SK-N-MC (cell line): ENCODE measurements around the gene PTPN14.

ENCODE experiments used
- DNase-seq: peaks from one replicate; pipeline ENCODE4 v3.0.0-alpha.2; 2011; ENCODE audit warnings: low read depth, low spot score
- H3K27ac ChIP-seq: fragments of 200-600 bp; sonication (generic); 2 replicates; pipeline ENCODE4 v1.5.1; 2016; ENCODE audit warnings: mixed run types
- H3K36me3 ChIP-seq: fragments of 200-600 bp; sonication (generic); 2 replicates; pipeline ENCODE4 v1.6.1; 2017; ENCODE audit warnings: antibody characterized with exemption, low read length, mixed read lengths; ENCODE audit not compliant: insufficient read depth
- H3K4me3 ChIP-seq: fragments of 200-600 bp; sonication (generic); 2 replicates; pipeline ENCODE4 v1.5.1; 2016
- H3K9ac ChIP-seq: fragments of 200-600 bp; sonication (generic); 2 replicates; pipeline ENCODE4 v1.8.0; 2017; ENCODE audit warnings: mixed run types, mixed read lengths; ENCODE audit not compliant: insufficient read length
- H3K9me3 ChIP-seq: fragments of 200-600 bp; sonication (generic); 2 replicates; pipeline ENCODE4 v1.6.1; 2017; ENCODE audit warnings: low read depth, mild to moderate bottlenecking, antibody characterized with exemption, low read length, moderate library complexity, mixed read lengths
- EZH2 ChIP-seq: fragments of 200-600 bp; sonication (generic); IDR thresholded peaks from one replicate; pipeline ENCODE4 v1.6.1; 2017; ENCODE audit warnings: antibody characterized with exemption
- FOXP2 ChIP-seq: optimal IDR thresholded peaks from 2 replicates; pipeline ENCODE3; 2011; ENCODE audit warnings: mild to moderate bottlenecking, moderate library complexity; ENCODE audit not compliant: insufficient read depth; ENCODE audit errors: extremely low read length, control extremely low read depth
- POLR2AphosphoS5 ChIP-seq: IDR thresholded peaks from 2 replicates; pipeline ENCODE4 v1.6.1; 2012; ENCODE audit warnings: mild to moderate bottlenecking, low read depth, low read length, borderline replicate concordance

The PTPN14 gene

DNA sequence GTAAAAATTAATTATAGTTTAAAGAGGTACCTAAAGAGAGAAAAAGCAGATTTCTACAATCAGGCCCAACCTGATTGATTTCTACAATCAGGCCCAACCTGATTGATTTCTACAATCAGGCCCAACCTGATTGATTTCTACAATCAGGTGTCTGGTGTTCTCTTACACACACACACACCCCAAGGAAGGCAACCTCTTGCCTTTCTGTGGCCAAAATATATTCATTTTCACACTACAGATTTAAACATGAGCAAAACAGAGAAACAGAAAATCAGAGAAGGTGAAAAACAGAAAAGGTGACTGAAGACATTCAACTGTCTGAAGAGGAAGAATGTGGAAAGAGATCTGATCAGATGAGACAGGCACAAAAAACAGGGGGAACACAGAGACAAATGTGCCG lies 166.0 kb downstream of the PTPN14 start:
- peaks cover 22% of the 10 kb centered on the region for H3K36me3 ChIP-seq

DNA sequence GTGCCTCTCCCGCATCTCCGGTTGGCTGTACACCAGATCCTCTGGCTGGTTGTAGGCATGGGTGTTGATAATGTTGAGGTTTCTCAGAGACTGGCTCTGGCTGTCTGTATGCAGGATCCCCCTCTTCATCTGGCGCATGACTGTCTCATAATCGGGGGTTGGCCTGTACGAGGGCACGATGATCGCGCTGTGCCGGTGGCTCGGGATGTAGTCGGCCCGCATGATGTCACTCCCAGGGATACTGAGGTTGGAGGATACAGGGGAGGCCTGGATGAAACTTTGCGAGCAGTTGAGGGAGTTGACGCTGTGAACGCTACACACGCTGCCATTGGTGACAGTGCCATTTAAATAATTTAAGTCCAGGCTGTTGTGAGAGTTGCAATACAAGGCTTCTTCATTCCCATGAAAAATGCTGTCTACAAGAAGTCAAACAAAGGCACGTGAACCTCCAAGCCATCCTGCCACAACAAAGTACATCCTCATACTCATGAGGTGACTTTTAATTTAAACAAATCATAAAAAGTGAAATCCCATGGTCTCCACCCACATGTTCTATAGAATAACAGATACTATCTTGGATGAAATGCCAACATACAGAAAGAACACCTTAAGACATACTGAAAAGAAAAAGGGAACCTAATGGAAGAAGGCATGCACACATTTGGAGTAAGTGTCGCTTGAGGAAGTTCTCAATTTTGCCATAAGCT lies 166.9 kb downstream of the PTPN14 start:
- DNase-seq, result no peak
- Histone ChIP-seq H3K9ac (no peak overlapping the region), H3K27ac (no peak overlapping the region), H3K9me3 (no peaks in the 10 kb centered on the region), H3K4me3 (no peak overlapping the region), H3K36me3 (peaks cover 21% of the 10 kb centered on the region)
- TF ChIP-seq EZH2 (no peak), FOXP2 (no peak), POLR2AphosphoS5 (no peak)

More for the DNA sequence above, 166.0 kb downstream of the PTPN14 start:
- no peaks in the 10 kb centered on the region for H3K9me3 ChIP-seq
- no peak overlapping the region for H3K9ac ChIP-seq
- H3K27ac ChIP-seq, result no peak overlapping the region
- no peak for DNase-seq
- no peak overlapping the region for H3K4me3 ChIP-seq
- TF ChIP-seq POLR2AphosphoS5 (no peak), FOXP2 (no peak), EZH2 (no peak)

DNA sequence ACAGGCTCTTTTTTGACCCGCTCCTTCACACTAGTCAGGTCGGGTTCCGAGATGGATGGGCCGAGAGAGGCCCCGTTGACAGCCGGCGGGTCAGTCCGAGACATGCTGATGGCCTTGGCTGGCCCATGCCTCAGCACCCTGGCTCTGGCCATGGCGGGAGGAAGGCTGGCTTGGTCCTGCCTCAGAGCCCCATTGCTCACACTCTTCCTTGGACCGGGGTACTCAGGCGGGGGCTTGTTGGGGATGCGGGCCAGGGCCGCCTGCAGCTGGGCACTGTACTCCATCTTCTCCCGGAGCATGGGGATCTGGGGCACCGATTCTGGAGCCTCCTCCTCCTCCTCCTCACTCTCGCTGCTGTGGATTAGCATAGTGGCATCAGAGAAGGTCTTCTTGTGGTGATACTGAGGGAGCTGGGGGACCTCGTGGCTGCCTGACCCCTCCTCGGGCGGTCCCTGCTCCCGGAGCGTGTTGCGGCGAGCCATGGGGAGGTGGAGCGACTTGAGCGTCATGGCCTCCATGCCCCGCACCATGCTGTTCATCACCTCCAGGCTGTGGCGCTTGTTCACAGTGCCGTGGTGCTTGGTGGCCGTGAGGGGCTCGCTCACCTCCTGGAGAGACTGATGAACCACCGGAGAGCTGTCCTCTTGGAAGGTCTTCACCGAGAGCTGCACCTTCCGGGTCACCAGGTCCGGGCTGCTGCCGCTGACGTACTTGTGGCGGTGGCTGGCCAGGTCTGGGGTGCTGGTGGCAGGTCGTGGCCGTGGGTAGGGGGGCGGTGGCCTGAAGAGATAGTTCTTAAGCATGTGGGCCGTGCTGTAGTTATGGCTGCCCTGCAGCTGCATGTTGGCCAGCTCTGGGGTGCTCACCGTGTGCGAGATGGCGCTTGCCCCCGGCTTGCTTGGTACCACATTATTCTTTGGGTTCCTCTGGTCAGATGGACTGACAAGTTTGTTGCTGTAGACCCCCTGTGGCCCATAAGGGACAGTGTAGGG lies 167.7 kb downstream of the PTPN14 start:
- H3K27ac ChIP-seq, result no peak overlapping the region
- H3K9ac ChIP-seq, result no peak overlapping the region
- peaks cover 21% of the 10 kb centered on the region for H3K36me3 ChIP-seq
- no peak for TF ChIP-seq EZH2
- TF ChIP-seq FOXP2, result no peak
- TF ChIP-seq POLR2AphosphoS5, result no peak
- H3K9me3 ChIP-seq, result no peaks in the 10 kb centered on the region
- no peak for DNase-seq
- no peak overlapping the region for H3K4me3 ChIP-seq

DNA sequence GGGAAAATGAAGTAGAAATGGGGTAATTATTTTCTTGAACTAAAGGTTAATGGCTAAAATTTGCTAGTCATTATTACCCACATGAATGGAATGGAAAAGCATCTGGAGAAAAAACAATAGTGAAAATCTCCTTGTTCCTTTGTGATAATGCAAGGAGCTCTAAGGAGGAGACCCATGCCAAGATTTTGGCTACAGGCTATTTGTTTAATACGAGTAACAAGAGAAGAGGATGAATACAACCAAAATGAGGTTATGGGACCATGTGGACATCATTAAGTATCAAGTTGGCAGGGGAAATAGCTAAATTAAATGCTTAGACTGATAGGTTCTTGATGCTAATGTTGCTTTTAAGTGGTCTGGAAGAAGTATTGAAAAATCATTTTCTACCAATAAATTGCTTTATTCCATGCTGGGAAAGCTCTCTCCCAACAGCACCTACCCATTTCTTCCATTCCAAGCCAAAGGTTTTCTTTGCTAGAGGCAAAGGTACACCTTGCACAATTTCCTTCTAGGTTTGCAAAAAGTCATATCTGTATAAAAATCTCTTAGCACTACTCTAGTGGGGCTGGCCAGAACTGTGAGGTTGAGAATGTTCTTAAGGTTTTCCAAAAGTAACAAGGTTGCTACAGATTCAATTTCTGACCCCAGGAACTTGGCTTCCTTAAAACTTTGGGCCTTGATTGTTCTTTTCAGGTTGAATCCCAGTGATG lies 170.3 kb downstream of the PTPN14 start:
- no peak for TF ChIP-seq POLR2AphosphoS5
- TF ChIP-seq FOXP2, result no peak
- TF ChIP-seq EZH2, result no peak
- Histone ChIP-seq H3K9ac (no peak overlapping the region), H3K27ac (no peak overlapping the region), H3K36me3 (peaks cover 21% of the 10 kb centered on the region), H3K9me3 (no peaks in the 10 kb centered on the region), H3K4me3 (no peak overlapping the region)
- DNase-seq, result no peak

DNA sequence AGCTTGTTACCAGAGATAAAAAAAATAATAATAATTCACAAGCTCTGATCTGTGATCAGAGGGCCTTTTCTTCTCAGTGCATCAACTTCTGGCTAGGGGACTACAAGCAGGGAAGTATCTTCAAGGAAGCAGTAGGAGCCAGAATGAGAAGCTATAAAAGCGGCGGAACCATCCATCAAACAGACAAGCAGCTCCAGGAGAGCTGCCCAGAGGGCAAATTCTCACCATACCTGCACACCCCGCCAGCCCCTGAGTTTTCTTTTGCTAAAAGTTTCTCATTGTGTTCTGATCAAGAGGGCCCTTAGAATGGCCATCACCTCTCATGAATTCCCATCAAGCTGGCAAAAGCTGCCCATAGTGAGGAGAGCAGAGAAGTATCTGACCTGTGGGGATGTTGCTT lies 171.0 kb downstream of the PTPN14 start:
- Histone ChIP-seq H3K36me3 (peaks cover 21% of the 10 kb centered on the region), H3K9ac (no peak overlapping the region), H3K9me3 (no peaks in the 10 kb centered on the region), H3K27ac (no peak overlapping the region), H3K4me3 (no peak overlapping the region)
- TF ChIP-seq FOXP2 (no peak), POLR2AphosphoS5 (no peak), EZH2 (no peak)
- DNase-seq, result no peak

DNA sequence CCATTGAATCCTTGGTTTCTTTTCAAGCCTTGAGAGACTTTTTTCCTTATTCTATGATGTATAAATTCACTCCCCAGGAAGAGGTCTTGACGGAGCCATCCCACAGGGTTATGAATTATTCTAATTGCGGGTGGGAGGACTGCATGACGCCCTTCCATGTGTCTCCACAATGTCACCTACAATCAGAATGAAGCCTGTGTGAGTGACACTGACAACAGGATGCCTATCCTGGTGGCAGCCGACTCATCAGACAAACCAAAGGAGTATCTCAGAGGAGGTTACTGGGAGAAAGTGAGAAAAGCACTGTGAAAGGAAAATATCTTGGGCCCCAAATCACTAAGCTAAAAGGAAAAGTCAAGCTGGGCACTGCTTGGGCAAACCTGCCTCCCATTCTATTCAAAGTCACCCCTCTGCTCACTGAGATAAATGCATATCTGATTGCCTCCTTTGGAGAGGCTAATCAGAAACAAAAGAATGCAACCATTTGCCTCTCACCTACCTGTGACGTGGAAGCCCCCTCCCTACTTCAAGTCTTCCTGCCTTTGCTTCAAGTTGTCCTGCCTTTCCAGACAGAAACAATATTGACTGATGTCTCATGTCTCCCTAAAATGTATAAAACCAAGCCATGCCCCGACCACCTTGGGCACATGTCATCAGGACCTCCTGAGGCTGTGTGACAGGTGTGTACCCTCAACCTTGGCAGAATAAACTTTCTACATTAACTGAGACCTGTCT lies 172.0 kb downstream of the PTPN14 start:
- Histone ChIP-seq H3K9me3 (no peaks in the 10 kb centered on the region), H3K27ac (no peak overlapping the region), H3K4me3 (no peak overlapping the region), H3K9ac (no peak overlapping the region), H3K36me3 (peaks cover 18% of the 10 kb centered on the region)
- no peak for DNase-seq
- TF ChIP-seq POLR2AphosphoS5 (no peak), EZH2 (no peak), FOXP2 (no peak)

DNA sequence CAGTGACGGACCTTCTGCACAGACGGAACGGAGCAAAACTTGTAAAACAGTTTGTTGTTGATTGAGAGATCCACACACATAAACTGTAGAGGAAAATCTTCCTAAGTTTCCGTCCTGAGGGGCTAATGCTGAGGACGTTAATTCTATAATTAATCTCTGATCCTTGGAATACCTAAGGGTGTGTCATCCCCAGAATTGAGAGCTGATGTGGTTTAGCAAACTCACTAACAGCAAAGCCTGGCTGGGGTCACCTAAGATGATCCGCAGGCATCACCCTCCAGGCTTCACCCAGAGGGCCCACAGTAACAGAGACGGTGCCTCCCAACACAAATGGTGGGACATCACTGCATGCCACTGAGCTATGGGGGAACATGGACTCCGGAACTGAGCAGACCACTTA lies 172.9 kb downstream of the PTPN14 start:
- H3K4me3 ChIP-seq, result no peak overlapping the region
- H3K36me3 ChIP-seq, result peaks cover 9% of the 10 kb centered on the region
- no peak for TF ChIP-seq FOXP2
- TF ChIP-seq POLR2AphosphoS5, result no peak
- no peak for TF ChIP-seq EZH2
- no peak overlapping the region for H3K27ac ChIP-seq
- no peak overlapping the region for H3K9ac ChIP-seq
- H3K9me3 ChIP-seq, result no peaks in the 10 kb centered on the region
- no peak for DNase-seq

DNA sequence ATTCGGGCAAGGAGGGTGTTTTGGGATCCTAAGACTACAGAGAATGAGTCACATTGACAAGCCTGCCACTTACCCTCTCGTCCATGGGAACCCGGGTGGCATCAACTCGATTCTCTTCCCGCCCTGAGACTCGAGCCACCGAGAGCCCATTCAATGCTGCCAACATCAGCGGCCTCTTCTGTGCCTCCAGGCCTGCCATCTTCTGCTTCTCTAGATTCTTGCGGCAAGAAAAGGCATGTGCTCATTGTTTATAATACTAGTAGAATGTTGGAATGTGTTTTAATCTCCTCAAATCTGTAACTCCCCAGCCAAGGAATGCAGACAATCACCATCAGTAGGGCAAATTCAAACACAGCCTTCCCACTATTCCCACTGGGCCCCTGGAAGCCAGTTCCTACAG lies 173.5 kb downstream of the PTPN14 start:
- Histone ChIP-seq H3K27ac (no peak overlapping the region), H3K36me3 (peaks cover 4% of the 10 kb centered on the region), H3K9me3 (no peaks in the 10 kb centered on the region), H3K9ac (no peak overlapping the region), H3K4me3 (no peak overlapping the region)
- TF ChIP-seq POLR2AphosphoS5, result no peak
- TF ChIP-seq EZH2, result no peak
- no peak for TF ChIP-seq FOXP2
- DNase-seq, result no peak
